HEK293T (cell line): Measurements from ENCODE around the gene HDAC8.

Experiments used
- BHLHE40 ChIP-seq: fragments of 450-650 bp; IDR thresholded peaks from 2 replicates; pipeline ENCODE4 v1.6.1; 2016; ENCODE audit warnings: mild to moderate bottlenecking, moderate library complexity, borderline replicate concordance
- ELF4 ChIP-seq: fragments of 450-650 bp; IDR thresholded peaks from 2 replicates; pipeline ENCODE4 v1.6.1; 2017; ENCODE audit warnings: antibody characterized with exemption
- HDGF ChIP-seq: fragments of 450-650 bp; IDR thresholded peaks from 2 replicates; pipeline ENCODE4 v1.6.1; 2017; ENCODE audit warnings: antibody characterized with exemption, borderline replicate concordance
- L3MBTL2 ChIP-seq: fragments of 450-650 bp; conservative IDR thresholded peaks from 2 replicates; pipeline ENCODE4 v1.6.1; 2016; ENCODE audit warnings: mild to moderate bottlenecking
- NFRKB ChIP-seq: fragments of 450-650 bp; IDR thresholded peaks from 2 replicates; pipeline ENCODE4 v1.6.1; 2016; ENCODE audit warnings: mild to moderate bottlenecking, moderate library complexity
- PKNOX1 ChIP-seq: fragments of 450-650 bp; IDR thresholded peaks from 2 replicates; pipeline ENCODE4 v1.6.1; 2016
- SP1 ChIP-seq: fragments of 450-650 bp; IDR thresholded peaks from 2 replicates; pipeline ENCODE4 v1.6.1; 2017
- SUZ12 ChIP-seq: fragments of 450-650 bp; IDR thresholded peaks from 2 replicates; pipeline ENCODE4 v1.6.1; 2016; ENCODE audit warnings: mild to moderate bottlenecking
- TARDBP ChIP-seq: fragments of 450-650 bp; IDR thresholded peaks from 2 replicates; pipeline ENCODE4 v1.6.1; 2016

GRCh38 chrX:72314881-72315280 lies 257.8 kb downstream of the HDAC8 start:
- TF ChIP-seq HDGF (no peak), SP1 (no peak), ELF4 (no peak), TARDBP (no peak), BHLHE40 (no peak), SUZ12 (no peak), PKNOX1 (no peak), NFRKB (no peak), L3MBTL2 (no peak)
